ENCODE data around the gene PALLD.
"Not testable (repeated sequence)": the region's sequence is repeated elsewhere in the genome, so short reads cannot be mapped to it uniquely, and the experiment has no call there.

Gene PALLD

DNA sequence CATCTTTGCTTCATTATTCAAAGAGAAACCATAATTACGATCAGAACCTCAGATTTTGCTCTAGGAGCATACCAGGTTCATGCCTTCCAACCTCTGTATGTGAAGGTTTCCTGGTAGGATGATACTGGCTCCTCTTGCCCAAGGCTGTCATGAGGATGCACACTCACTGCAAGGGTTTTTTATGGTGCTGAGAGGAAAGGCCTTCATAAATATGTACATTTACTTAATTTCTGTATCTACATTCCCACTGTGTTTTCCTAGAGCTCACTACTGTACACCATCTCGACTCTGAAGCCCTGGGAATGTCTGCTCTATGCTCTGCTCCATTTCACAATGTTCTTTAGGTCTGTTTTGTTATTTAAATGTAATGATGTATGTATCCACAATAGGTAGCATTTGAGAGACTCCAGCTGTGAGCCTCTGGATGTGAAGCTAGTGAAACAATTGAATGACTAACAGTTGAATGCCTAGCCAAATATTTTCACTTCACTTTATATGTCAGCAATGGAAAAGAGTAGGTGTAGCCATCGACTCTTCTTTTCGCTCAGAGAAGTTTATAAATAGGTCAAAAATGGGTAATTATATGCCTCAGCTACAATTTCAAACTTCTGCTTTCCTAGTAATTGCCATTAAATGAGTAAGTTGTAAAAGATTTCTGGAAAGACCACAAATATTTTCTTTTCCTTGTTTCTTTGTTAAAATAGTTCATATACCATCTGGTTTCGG is 228.0 kb downstream of the PALLD start:
- DNase-seq (ENCODE audit: low read depth in 1 of 2, low spot score in 1 of 2), result no peak

DNA sequence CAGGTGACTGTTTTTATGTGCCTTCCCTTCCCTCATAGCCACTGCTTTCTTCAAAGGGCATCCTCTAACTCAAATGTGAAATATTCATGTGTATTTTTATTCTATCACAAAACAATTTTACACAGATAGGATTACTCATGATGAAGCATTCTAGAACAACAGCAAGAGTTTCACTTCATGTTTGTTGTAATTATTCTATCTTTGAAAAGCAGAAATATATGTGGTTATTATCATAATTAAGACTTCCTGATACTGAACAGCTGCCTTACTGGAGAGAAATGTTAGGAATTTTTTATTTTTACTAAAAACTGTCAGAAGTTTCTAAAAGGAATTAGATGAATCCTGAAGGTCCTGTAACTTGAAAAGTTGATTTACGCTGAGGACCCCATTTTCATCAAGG is 229.1 kb downstream of the PALLD start:
- no peak for DNase-seq (ENCODE audit: low read depth in 1 of 2, low spot score in 1 of 2)

DNA sequence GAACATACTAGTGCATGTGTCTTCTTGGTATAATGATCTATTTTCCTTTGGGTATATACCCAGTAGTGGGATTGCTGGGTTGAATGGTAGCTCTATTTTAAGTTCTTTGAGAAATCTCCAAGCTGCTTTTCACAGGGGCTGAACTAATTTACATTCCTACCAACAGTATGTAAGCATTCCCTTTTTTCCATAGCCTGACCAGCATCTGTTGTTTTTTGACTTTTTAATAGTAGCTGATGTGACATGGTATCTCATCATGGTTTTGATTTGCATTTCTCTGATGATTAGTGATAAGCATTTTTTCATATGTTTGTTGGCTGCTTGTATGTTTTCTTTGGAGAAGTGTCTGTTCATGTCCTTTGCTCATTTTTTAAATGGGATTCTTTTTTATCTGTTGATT is 230.3 kb downstream of the PALLD start:
- DNase-seq (ENCODE audit: low read depth in 1 of 2, low spot score in 1 of 2), result not testable (repeated sequence)

DNA sequence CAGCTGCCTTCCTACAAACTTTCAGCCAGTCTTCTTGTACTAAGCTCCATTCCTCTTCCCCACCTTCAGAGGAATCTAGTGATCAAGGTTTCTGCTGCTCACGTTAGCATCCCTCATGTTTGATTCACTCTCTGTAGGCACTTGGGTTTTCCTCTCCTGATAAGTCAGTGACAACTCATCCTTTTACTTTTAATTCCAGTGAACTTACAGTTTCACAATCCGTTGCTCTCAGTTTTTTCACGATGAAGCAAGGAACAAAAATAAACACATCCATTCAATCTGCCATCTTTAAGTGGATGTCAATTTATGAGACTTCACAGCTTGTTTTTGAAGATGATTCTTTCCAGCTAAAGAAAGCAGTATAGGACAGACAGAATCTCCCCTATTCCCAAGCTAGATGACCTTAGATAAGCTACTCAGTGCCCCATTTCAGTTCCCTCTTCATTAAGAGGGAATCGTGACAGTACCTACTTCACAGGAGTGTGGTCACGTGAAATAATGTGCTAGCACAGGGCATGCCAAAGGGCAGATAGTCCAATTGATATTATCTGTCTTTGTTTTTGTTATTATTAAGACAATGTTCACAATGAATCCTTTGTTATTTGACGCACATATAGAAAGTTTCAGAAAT is 234.3 kb downstream of the PALLD start:
- no peak for DNase-seq (ENCODE audit: low read depth in 1 of 2, low spot score in 1 of 2)

DNA sequence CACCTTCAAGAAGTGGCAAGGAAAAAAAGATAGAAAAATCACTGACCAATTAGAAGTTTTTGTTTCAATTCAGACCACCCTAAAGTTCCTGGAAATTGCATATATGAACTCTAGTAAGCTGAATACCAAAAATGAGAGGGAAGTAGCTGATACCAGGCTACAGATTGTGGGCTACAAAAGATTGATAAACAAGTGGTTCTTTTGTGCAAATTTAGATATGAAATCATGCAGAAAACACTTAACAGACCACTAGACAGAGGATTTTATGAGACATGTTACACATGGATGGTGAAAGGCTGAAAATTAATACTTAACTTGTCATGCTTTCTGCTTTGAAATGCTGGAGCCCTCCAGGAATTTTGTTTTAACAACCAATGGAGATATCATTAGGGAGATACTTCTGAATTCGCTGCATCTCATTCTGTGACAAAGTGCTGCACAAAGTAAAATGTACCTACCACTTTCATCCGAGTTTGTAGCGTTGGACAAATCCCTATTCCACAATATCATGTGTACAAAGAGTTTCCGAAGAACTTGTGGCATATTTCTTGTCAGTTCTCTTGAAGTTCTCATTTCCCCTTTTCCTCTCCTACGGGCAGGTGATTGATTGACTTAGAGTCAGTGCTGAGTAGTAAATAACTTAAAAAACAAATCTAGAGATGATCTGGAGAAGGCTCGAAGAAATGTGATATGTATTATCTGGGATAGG is 235.0 kb downstream of the PALLD start:
- DNase-seq (ENCODE audit: low read depth in 1 of 2, low spot score in 1 of 2), result no peak

DNA sequence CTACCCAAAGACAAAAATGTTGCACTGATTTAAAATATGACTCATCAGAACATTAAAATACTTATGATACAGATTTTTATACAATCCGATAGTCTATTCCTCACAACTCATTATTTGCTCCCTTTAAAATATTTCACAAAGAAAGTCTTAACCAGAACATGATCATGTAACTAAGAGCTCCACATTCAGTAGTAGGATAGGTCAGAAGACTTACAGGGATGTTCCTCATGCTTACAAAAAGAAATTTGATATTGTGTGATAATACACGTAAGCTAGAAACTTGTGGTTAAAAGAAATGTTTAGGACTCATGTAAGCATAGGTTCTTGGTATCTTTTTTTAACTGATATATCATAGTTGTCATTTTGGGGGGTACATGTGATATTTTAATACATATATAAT is 235.9 kb downstream of the PALLD start:
- DNase-seq (ENCODE audit: low read depth in 1 of 2, low spot score in 1 of 2), result no peak

DNA sequence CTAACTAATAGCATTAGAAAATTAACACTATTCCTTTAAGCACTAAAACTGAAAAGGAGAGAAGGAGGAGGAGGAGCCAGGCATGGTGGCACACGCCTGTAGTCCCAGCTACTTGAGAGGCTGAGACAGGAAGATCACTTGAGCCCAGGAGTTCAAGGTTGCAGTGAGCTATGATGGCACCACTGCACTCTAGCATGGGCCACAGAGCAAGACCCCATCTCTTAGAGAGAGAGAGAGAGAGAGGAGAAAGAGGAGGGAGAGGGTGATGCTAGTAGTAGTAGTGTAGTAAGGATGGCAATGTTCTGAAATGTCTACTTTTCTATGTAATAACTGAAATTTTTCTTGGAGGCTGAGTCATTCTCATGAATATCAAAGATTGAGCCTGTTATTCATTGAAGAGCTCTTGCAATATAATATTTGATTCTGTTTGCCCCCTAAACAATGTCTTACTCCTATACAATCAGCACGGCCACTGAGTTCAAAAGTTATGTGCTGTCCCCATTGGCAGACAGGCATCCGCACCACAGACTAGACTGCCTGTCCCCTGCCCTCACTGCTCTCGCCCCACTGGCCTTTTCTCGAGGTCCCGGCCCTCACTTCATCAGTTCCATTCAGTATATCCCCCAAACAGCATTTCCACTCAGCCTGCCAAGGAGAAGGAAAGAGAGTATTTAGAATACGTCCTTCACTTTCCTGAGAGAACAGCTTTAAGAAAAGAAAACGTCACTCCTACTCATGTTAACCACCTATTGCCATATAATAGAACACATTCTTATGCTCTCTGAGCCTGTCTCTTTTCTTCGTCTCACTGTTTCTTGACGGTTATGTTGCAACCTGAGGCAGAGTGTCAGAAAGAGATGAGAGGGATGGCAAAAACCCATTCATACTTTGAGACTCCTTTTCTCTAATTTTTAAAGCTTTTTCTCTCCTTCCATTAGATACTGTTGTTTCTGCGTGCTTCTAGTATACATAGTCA is 238.1 kb downstream of the PALLD start:
- DNase-seq (ENCODE audit: low read depth in 1 of 2, low spot score in 1 of 2), result no peak

DNA sequence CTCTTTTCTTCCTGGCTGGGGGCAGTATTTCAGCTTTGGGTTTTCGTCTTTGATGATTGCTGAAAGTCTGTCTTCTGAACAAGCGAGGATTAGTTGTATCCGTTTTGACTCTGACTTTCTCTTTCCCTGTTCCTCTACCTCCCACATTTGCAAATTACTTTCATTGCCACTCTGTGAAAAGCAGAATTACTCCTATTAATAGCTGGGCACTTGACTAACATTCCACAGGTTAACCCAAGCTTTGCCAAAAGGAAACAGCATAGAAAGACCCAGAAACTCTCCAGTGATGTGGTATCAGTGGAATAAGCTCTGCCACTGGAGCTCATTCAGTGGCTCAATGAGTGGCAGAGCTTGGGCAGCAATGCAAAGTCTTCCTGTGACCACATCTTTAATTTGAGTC is 238.9 kb downstream of the PALLD start:
- no peak for DNase-seq (ENCODE audit: low read depth in 1 of 2, low spot score in 1 of 2)

DNA sequence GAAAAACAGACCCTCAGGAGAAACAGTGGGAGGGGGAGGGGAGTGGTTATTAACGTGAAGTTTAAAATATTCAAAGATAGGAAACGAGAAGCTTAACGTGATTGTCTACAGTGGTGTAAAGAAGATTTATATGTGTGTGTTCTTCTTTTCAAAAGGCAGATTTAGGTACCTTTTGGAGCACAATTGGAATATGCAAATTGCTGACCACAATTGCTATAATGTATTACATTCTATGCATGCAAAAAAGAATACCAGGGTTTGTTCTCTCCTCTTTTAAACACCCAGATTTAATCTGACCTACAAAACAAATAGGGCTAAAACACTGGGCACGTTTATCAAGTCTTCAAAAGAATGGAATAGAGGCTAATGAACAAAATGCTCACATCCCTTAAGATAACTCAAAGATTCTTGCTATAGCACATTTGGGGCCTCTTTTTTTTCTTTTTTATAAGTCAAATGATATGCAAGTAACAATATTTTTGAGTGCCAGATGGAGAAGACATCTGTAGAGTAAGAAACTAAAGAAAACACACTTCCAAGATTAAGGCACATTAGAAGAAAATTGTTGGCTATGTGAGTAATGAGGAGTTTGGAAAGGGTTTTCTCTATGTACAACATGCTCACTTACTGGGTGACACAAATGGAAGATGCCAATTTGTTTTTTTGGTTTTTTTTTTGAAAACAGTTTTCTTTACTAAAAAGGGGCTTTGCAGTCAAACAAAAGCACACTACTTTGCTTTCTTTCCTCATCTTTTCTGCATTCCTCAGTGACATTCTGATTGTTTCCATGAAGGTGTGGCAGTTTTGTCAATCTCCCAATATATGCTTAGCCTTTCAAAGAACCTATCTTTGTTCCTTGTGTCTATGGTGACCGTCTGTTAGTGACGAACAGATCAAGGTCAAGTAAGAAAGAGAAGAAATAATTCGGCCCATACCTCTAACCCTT is 240.3 kb downstream of the PALLD start:
- DNase-seq (ENCODE audit: low read depth in 1 of 2, low spot score in 1 of 2), result no peak

DNA sequence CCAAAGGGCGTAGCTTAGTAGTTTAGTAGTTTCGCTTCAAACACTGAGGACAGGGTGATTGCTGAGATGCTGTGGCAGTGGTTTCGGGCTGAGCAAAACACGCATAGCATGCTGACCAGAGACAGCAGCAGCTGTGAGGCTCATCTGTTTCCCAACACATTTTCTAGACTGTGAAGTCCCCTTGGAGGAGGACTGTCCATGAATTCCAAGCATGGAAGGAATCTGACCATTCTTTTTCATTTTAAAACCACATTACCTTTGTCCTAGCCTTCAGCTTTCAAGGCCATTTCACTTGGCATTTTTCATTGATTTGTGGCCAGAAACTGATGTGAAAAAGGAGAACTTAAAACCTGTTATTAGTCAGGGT is 240.9 kb downstream of the PALLD start:
- DNase-seq (ENCODE audit: low read depth in 1 of 2, low spot score in 1 of 2), result no peak

DNA sequence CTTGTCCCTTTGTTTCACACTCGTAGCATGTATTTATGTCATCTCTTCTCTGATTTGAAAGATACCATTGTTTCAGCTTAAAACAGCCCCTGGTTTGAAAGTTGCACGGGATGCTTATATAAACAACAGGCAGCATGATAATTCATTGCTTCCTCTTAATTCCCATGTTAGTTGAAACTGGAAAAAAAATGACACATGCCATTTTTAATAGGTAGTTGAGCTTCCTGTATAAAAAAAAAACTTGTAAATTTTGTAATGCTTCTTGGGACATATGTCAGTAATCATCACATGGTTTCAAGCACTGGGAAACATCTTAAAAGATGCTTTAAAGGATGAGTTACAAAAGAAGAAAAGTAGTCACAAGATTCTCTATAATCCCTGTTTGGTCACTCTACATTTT is 243.0 kb downstream of the PALLD start:
- no peak for DNase-seq (ENCODE audit: low read depth in 1 of 2, low spot score in 1 of 2)

DNA sequence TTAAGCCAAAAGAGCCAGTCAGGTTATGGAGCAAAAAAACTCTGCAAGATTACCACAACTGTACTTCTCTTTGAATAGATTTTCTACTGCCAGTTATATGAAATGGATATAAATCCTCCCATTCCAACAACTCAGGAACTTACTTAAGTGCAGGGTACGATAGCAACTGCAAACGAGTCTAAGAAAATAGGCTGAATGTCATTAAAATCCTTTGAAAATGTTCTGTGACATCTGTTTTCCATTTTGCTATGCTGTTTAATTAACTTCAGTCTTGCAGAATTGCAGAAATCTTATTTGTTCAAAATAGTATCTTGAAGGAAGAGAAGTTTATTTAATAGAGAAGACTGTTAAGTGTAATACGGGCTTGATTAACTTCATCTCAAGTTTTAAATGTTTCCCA is 243.8 kb downstream of the PALLD start:
- DNase-seq (ENCODE audit: low read depth in 1 of 2, low spot score in 1 of 2), result no peak

DNA sequence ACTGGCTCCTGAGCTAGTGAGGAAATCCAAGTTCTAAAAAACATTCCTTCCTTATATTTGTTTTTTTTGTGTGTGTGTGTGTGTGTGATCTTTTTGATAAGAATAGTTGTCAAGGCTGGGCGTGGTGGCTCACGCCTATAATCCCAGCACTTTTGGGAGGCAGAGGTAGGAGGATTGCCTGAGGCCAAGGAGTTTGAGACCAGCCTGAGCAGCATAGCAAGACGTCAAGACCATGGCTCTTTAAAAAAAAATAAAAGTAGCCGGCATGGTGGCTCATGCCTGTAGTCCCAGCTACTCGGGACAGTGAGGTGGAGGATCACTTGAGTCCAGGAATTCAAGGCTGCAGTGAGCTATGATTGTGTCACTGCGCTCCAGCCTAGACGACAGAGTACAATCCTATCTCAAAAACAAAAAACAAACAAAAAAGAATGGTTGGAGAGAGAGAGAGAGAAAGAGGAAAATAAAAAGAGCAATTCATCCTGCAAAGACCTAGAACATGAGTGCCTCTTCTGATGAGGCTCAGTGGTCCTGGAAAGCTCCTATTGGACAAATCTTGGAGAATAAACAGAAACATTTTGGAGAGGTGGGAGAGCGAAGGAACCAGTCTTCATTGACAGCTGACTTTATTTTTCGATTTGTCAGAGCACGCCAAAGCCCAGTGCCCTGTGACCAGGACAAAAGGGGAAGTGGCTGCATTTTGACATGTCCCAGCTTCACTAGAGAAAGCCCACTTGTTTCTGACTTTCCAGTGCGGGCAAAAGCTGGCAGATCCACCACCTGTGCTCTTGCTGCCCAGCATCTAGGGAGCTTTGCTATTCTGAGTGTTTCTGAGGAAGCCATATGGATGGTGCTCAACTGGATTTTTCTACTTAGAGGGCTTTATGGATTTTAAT is 244.7 kb downstream of the PALLD start:
- DNase-seq (ENCODE audit: low read depth in 1 of 2, low spot score in 1 of 2), result no peak

DNA sequence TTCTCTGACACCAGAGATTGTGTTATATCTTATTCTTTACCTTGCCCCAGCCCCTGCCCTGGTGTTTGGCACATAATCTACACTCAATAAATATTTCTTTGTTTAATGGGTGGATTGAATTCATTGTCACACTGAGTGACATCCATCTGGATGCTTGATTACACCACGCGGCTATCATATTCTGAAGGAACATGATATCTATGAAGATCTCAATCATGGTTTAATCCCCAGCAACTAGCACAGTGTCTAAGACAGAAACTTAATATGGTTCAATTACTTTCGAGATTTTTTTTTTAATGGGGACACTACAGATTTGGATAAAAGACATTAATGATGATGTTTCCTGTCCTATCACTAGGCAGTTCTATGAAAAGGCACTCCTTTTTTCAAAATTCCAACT is 246.3 kb downstream of the PALLD start:
- no peak for DNase-seq (ENCODE audit: low read depth in 1 of 2, low spot score in 1 of 2)

DNA sequence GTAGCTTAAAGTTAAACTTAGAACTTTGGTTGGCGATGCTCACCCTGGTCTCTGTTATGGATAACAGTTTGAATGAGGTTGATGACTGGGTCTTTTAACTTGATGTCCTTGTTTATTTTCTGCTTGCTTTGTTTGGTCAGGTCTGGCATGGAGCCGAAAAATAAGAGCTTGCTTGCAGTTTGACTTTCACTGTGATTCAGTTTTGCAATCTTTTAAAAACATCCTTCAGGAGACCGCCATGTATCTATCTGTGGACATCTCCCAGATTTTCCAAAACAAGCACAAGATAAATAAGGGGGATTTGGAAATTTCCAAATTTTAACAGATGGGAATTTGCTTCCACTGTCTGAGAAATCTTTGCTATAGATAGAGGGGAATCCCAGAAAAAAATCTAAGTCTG is 246.7 kb downstream of the PALLD start:
- DNase-seq (ENCODE audit: low read depth in 1 of 2, low spot score in 1 of 2), result no peak

DNA sequence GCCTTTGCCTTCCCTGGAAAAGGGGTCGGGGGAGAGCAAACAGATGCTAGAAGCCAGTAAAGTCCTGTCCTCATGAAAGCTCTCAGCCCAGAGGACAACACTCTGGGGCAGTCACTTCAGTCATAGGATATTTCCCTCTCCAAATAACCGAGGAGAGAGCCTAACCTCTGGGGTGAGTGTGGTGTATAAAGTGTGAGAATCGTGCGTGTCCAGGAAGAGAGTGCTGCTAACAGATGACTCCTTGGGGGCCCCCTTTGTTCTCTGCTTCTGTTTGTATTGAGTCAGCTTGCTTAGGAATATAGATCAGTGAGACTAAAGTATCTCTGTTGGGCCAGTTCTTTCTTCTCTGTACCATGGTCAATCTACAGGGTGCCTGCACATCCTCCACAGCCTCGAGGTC is 247.2 kb downstream of the PALLD start:
- DNase-seq (ENCODE audit: low read depth in 1 of 2, low spot score in 1 of 2), result no peak

DNA sequence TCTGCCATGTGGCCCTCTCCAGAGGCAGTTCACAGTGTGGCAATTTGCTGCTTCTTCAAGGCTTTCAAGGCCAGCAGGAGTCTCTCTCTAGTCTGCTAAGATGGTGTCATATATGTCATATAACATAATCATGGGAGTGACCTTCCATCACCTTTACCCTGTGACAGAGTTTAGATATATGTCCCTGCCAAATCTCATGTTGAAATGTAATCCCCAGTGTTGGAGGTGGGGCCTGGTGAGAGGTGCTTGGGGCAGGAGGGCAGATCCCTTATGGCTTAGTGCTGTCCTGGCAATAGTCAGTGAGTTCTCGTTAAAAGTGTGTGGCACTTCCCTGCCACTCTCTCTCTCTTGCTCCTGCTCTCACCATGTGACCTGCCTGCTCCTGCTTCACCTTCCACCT is 252.0 kb downstream of the PALLD start:
- DNase-seq (ENCODE audit: low read depth in 1 of 2, low spot score in 1 of 2), result no peak

DNA sequence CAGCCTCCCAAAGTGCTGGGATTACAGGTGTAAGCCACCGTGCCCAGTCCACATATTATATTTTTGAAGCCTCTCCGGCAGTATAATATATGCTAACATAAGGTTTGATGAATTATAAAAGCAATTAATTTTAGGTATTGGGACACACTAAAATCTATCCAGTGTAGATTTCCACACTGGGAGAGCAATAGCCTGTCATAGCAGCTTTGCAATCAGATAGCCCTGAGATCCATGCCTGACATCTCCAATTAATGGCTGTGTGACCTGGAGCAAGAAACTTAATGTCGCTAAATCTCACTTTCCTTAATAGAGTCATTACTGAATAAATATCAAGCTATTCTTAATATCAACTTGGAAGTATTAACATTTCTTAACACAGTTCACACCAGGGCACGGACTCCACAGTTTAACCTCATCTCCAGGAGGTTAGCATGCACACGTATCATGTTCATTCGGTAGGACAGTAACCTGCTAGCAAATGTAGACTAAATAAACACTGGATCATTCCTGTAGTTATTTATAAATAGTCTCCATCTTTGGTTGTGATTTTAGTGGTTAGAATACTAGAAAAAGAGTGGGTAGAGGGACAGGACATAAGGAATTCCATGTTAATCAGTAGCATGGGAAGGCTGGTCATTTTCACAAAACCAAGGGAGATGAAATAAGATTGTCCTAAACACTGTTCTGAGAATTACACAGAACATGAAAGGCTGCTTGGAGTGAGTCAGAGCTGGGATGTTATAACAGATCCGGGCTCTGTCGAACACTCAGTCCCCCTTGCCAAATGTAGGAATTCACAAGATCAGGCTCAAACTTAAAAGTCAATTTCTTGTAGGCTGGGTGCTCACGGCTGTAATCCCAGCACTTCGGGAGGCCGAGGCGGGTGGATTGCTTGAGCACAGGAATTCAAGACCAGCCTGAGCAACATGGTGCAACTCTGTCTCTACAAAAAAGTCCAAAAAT is 254.7 kb downstream of the PALLD start:
- DNase-seq (ENCODE audit: low read depth in 1 of 2, low spot score in 1 of 2), result no peak

All from activated CD4-positive, alpha-beta T cell treated with anti-CD3 and anti-CD28 coated beads, Interleukin-2, amount 50 U/mL, for 24 hours (primary cell).